HG03045 (cell line): ENCODE results near the gene SGIP1.
A peak's percentile ranks its signal among the peaks of the same experiment; 100 is the strongest.

ENCODE experiments used
- ATAC-seq: cut with Tn5 transposase; IDR thresholded peaks from one replicate; pipeline ENCODE4 v1.9.1; 2021; ENCODE audit warnings: mild to moderate bottlenecking, moderate library complexity; ENCODE audit not compliant: unreplicated experiment

SGIP1 gene

GRCh38 chr1:66533804-66534740, at the start of gene SGIP1:
TSS of gene SGIP1 (plus strand) at chr1:66534153. CDS start at chr1:66534359, 206 bp downstream.
- no peak for ATAC-seq

GRCh38 chr1:66489151-66489550, 44.8 kb upstream of the SGIP1 start:
- no peak for ATAC-seq

DNA sequence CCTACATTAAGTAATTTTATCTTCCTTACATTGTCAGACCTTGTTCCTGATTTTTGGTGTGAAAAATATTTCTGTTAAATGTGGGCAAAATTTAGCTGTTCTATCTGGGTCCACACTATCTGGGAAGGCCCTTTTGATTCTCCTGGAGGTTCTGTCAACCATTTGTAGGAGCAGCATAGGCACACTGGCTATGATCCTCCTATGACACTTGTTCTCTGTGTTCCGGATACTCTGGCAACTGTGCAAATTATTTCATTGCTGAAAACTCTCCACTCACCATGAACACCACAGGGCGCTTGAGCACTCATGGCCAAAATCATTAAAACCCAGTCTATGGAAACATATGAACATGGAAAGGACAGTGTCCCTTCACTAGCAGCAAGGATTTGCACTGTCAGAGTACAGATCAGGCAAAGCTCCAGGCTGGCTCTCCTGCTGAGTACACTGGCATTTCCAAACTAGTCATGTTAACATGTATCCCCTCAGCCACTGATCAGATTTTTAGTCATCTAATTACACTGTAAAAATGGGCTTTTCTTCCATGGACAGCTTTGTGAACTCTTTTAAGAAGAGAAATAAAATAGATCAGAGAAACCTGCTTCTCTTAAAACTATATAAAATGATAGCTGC, 43.9 kb upstream of the SGIP1 start:
- ATAC-seq: no peak

GRCh38 chr1:66490816-66491215, 43.1 kb upstream of the SGIP1 start:
- no peak for ATAC-seq

DNA sequence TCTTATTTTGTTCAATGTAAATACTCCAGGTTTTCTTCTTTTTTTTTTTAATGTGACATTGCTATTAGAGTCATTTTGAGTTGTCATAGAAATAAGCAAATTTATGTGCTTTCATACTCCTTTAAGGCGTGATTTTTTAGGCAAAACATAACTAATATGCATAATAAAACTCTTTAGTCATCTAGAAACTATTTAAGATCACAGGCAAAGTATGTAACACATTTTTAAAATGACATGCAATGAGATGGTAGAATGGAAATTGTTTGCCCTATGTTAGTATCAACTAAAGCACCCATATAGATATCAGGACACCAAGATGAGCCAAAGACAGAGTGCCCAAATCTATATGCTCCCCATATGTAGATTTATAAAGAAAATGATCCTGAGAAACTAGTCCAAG, 41.5 kb upstream of the SGIP1 start:
- no peak for ATAC-seq

GRCh38 chr1:66493731-66494130, 40.2 kb upstream of the SGIP1 start:
- ATAC-seq: no peak

DNA sequence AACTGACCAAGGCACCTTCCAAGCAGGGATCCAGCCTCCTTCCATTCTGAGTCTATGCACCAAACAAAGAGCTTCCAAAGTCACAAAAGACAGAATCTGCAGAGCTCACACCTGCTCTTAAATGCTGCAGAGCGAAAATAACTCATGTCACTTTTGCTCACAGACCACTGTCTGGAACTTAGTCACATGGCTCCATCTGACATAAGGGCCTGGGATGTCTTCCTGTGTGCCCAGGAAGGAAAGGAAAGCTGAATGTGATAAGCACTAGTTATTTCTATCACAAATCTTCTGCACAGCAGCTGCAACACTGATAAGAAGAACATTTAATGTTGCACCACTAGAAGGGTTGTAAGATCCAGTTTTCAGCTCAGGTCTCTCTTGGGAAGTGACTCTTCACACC, 39.5 kb upstream of the SGIP1 start:
- no peak for ATAC-seq

GRCh38 chr1:66495495-66495894, 38.5 kb upstream of the SGIP1 start:
- ATAC-seq: no peak

- ATAC-seq: no peak
Observed at GRCh38 chr1:66497910-66498309, 36.0 kb upstream of the SGIP1 start.

DNA sequence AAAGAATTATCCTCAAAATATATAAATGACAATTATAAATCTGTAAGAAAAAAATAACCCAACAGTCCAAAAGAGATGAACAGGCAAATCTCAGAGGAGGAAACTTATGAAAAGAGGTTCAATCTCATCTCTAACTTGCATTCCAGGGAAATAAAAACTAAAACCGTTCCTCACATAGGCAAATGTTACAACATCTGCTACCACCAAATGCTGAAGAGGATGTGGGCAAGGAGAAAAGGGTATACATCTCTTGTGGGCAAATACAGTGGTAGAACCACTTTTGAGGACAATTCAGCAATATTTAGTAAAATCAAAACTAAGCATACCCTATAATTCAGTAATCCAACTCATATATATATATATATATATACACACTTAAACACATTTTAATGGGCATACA, 33.7 kb upstream of the SGIP1 start:
- no peak for ATAC-seq

DNA sequence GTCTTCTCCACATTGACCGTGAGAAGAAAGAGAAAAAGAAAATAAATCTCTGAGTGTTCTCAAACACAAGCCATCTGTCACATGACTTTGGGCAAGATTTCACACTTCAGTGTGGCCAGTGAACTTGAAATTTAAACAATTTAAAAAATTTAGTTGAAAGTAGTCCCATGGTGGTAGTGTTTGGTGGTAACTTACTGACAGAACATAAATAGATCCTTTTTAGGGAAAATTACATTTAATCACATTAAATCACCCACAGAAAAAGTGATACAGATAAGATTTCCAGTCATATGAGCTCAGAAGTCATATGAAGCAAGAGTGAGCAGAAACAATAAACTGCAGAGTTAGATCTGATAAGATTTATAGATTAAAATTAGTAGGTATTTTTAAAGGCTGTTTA, 31.9 kb upstream of the SGIP1 start:
- no peak for ATAC-seq

- ATAC-seq: peak; percentile 69
Observed at GRCh38 chr1:66503841-66504470, 30.0 kb upstream of the SGIP1 start.

GRCh38 chr1:66505671-66506392, 28.1 kb upstream of the SGIP1 start:
- no peak for ATAC-seq

GRCh38 chr1:66506393-66506687, 27.6 kb upstream of the SGIP1 start:
- ATAC-seq: no peak

- no peak for ATAC-seq
Observed at GRCh38 chr1:66506991-66507390, 27.0 kb upstream of the SGIP1 start.

DNA sequence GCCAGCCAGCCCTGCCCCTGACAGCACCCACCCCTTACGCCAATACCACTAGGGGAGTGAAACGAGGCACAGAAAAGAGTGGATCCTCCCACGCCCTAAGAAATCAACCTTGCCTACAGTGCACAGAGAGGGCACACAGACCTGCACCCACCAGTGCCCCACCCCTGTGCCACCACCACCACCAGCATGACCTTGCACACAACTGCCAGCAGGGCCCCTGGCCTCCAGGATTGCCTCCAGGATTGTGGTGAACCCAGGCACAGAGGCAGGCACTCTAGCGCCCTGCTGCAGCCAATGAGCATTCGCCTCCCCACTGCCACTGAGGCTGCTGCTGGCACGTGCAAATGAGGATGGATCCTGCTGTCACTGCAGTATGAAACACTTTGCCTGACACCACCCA, 23.5 kb upstream of the SGIP1 start:
- no peak for ATAC-seq

DNA sequence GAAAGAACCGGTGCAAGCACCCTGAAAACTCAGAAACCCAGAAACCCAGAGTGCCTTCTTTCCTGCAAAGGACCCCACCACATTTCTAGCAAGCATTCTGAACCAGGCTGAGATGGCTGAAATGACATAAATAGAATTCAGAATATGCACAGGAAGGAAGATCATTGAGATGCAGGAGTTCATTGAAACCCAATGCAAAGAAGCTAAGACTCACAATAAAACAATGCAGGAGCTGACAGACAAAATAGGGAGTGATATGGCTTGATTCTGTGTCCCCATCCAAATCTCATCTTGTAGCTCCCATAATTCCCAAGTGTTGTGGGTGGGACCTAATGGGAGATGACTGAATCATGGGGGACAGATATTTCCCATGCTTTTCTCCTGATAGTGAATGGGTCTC, 22.8 kb upstream of the SGIP1 start:
- no peak for ATAC-seq

GRCh38 chr1:66517959-66518358, 16.0 kb upstream of the SGIP1 start:
- ATAC-seq: no peak

DNA sequence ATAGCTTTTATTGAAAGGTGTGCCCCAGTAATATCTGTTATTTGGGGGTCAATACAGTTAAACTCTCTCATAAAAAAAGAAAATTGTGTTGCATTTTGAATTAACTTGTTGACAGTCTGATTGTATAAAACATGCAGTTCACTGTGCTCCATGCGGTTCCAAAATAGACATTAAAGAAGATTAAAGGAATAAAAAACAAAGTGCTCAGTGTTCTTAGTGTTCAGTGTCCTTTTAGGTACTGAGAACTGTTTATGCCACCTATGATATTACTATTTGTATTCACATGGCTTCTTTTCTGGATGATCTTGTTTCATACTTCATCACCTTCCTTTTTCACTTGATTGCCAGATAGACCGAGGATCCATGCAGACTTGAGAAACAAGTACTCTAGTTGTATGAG, 15.3 kb upstream of the SGIP1 start:
- no peak for ATAC-seq

DNA sequence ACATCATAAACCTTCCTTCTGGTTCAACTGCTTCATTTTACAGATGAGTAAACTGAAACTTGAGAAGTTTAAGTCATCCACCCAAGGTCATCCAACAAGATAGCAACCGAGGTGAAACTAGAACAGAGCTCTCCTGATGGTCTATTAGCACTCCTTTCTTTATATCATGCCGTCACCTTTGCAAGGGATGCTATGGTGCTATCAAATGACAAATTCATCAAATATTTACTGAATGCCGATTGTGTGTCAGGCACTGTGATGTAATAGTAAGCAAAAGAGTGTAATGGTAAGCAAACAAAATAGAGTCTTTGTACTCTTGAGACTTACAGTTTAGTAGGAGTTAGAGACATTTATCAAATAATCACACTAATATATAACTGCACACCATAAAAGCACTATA, 14.0 kb upstream of the SGIP1 start:
- ATAC-seq: no peak

GRCh38 chr1:66520655-66521054, 13.3 kb upstream of the SGIP1 start:
- no peak for ATAC-seq
